Adipose tissue (tissue), 3 donors: ENCODE data around the gene PPP1R37. TPM values are rescaled to one million over a fixed set of nuclear protein-coding genes. Genes with fewer than 3 reads are reported as not detected.

Experiments
- H3K27ac ChIP-seq: one replicate; pipeline ENCODE4 v1.5.1; 2013; ENCODE audit warnings: low read depth, low read length
- WGBS, 3 donors: extraction: QIAGEN DNeasy Blood & Tissue Kit; methylation state at CpG; one replicate each; pipeline ENCODE4 v1.1.7; 2013; 5-methylcytosine and 5-hydroxymethylcytosine counted together
- polyA plus RNA-seq, 3 donors: library from polyadenylated mRNA; stranded (reverse); fragments of 200-250 nt; gene quantifications; one replicate each; pipeline ENCODE4 v1.2.3, GENCODE V29; 2013
- donor health status: healthy with polysubstance abuse.
- donor health status: Bipolar disorder and iron deficiency.
- donor health status: healthy.

The PPP1R37 gene
- polyA plus RNA-seq, 3 donors: 15.4 to 17.5 (median 16.9) TPM

GRCh38 chr19:45090034-45090433, 2.9 kb upstream of the PPP1R37 start:
- H3K27ac ChIP-seq: no peak overlapping the region
- 89 to 94% (median 93%) methylated on average over 17 of the region's 17 CpGs for WGBS, 3 donors

GRCh38 chr19:45090606-45091005, 2.4 kb upstream of the PPP1R37 start:
- no peak overlapping the region for H3K27ac ChIP-seq
- WGBS, 3 donors: 27 to 71% (median 66%) methylated on average over 5 of the region's 5 CpGs

- no peak overlapping the region for H3K27ac ChIP-seq
- 5 to 19% (median 15%) methylated on average over 64 of the region's 64 CpGs for WGBS, 3 donors
These were observed 1.7 kb upstream of the PPP1R37 start for GRCh38 chr19:45091031-45091923.

GRCh38 chr19:45094137-45094536, 1.2 kb downstream of the PPP1R37 start:
- no peak overlapping the region for H3K27ac ChIP-seq
- 45 to 67% (median 61%) methylated on average over 9 of the region's 9 CpGs for WGBS, 3 donors

GRCh38 chr19:45094707-45095106, 1.7 kb downstream of the PPP1R37 start:
- H3K27ac ChIP-seq: no peak overlapping the region
- WGBS, 3 donors: 73 to 85% (median 80%) methylated on average over 5 of the region's 5 CpGs

GRCh38 chr19:45095496-45096413, 2.8 kb downstream of the PPP1R37 start:
- no peak overlapping the region for H3K27ac ChIP-seq
- 80 to 88% (median 84%) methylated on average over 14 of the region's 14 CpGs for WGBS, 3 donors

GRCh38 chr19:45096700-45097099, 3.7 kb downstream of the PPP1R37 start:
- WGBS, 3 donors: 81 to 88% (median 86%) methylated on average over 7 of the region's 7 CpGs
- no peak overlapping the region for H3K27ac ChIP-seq

GRCh38 chr19:45097450-45097775, 4.4 kb downstream of the PPP1R37 start:
- no peak overlapping the region for H3K27ac ChIP-seq
- 74 to 91% (median 89%) methylated on average over 7 of the region's 7 CpGs for WGBS, 3 donors

GRCh38 chr19:45097776-45098520, 5.0 kb downstream of the PPP1R37 start:
- H3K27ac ChIP-seq: no peak overlapping the region
- 46 to 75% (median 63%) methylated on average over 15 to 16 of the region's 16 CpGs for WGBS, 3 donors

GRCh38 chr19:45098521-45099466, 5.8 kb downstream of the PPP1R37 start:
- H3K27ac ChIP-seq: no peak overlapping the region
- 34 to 57% (median 44%) methylated on average over 15 of the region's 15 CpGs for WGBS, 3 donors

- H3K27ac ChIP-seq: no peak overlapping the region
- 43 to 86% (median 78%) methylated on average over 25 of the region's 25 CpGs for WGBS, 3 donors
These were observed 6.7 kb downstream of the PPP1R37 start for GRCh38 chr19:45099467-45100191.

- no peak overlapping the region for H3K27ac ChIP-seq
- WGBS, 3 donors: 37 to 89% (median 85%) methylated on average over 3 of the region's 3 CpGs
These were observed 7.2 kb downstream of the PPP1R37 start for GRCh38 chr19:45100201-45100600.

GRCh38 chr19:45100846-45101252, 7.9 kb downstream of the PPP1R37 start:
- no peak overlapping the region for H3K27ac ChIP-seq
- 77 to 82% (median 79%) methylated on average over 8 of the region's 8 CpGs for WGBS, 3 donors

GRCh38 chr19:45101806-45102205, 8.8 kb downstream of the PPP1R37 start:
- WGBS, 3 donors: 73 to 87% (median 85%) methylated on average over 8 of the region's 8 CpGs
- H3K27ac ChIP-seq: no peak overlapping the region

- no peak overlapping the region for H3K27ac ChIP-seq
- 92 to 98% (median 95%) methylated on average over 7 of the region's 7 CpGs for WGBS, 3 donors
These were observed 9.5 kb downstream of the PPP1R37 start for GRCh38 chr19:45102481-45102880.

- no peak overlapping the region for H3K27ac ChIP-seq
- WGBS, 3 donors: 32 to 39% (median 38%) methylated on average over 14 to 15 of the region's 15 CpGs
These were observed 10.2 kb downstream of the PPP1R37 start for GRCh38 chr19:45103156-45103507.
